Measurements from ENCODE around the gene C1orf50. TPM values are rescaled to one million over a fixed set of nuclear protein-coding genes. Genes with fewer than 3 reads are reported as not detected.

Gene C1orf50
- total and polyA plus RNA-seq, 2 of the 4 experiments (the other 2 are of a cell fraction): 2.0 to 6.0 TPM

DNA sequence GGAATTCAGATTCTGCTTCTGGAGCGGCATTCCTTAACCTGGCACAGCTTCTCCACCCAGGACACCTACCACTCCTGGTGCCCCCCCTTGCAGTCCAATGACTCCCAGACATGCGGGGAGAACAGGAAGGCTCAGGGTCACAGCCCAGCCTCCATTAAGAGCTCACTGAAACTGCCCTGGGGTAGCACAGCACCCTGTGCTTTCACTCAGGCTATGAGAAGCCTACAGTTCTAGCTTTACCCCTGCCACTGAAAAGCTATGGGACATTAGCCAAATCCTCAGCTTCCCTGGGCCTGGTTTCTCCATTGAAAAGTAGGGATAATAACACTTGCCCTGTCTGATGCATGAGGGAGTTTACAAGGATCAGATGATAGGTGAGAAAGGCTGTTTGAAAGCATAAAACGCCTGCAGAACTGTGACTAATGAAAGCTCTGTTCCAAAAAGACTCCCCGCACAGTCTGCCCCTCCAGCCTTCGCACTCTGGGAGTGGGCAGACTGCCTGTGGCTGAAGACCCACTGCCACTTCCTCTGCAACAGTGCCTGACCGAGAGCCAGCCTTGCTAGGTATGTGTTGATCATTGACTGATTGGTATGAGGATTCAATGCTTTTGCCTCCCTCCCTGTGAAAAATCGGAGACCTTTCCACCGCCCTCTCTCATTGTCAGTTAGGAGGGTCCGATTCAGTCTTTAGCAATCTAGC, 24.3 kb upstream of the C1orf50 start:
- Histone ChIP-seq H3K4ac (ENCODE audit: low read depth, low read length) (no peak overlapping the region), H3K79me1 (ENCODE audit: low read depth in 1 of 2, low read length in 2 of 2) (peaks cover 0 to 5% of the 10 kb centered on the region in 2 experiments; a peak in 1 of 4 replicates), H3K27me3 (ENCODE audit: control insufficient read depth, insufficient read depth, low read length) (no peaks in the 10 kb centered on the region; the same call in 1 of the 2 replicates), H3K4me1 (ENCODE audit: control insufficient read depth, insufficient read depth, low read length) (no peaks in the 10 kb centered on the region), H4K91ac (ENCODE audit: insufficient read depth, low read depth, low read length) (no peak overlapping the region), H3K4me3 (ENCODE audit: insufficient read depth, low read depth, low read length) (no peak overlapping the region), H2BK15ac (ENCODE audit: low read depth, low read length) (no peak overlapping the region), H3K9me1 (ENCODE audit: insufficient read depth, low read length) (peaks cover 5% of the 10 kb centered on the region; the same call in 1 of the 2 replicates), H2AK9ac (replicated peaks; ENCODE audit: low read depth, low read length, poor library complexity) (no peak overlapping the region), H2BK120ac (ENCODE audit: low read depth, low read length) (no peak overlapping the region), H3K18ac (ENCODE audit: low read depth, low read length) (no peak overlapping the region), H3K14ac (replicated peaks; ENCODE audit: low read depth, low read length) (no peak overlapping the region), H4K20me1 (ENCODE audit: insufficient read depth, low read length) (peaks cover 18% of the 10 kb centered on the region), H2AFZ (replicated peaks; ENCODE audit: low read length, poor library complexity) (no peak overlapping the region), H3K9ac (ENCODE audit: low read depth, low read length) (no peak overlapping the region), H3K4me2 (ENCODE audit: low read depth, low read length) (no peak overlapping the region), H2BK5ac (ENCODE audit: low read depth, low read length, poor library complexity, severe bottlenecking) (no peak overlapping the region), H3K36me3 (ENCODE audit: control insufficient read depth, insufficient read depth, low read length) (peaks cover 22% of the 10 kb centered on the region), H4K8ac (ENCODE audit: low read depth in 2 of 2, low read length in 2 of 2) (no peak overlapping the region), H3K9me3 (ENCODE audit: control insufficient read depth, insufficient read depth, low read length) (no peaks in the 10 kb centered on the region), H3K56ac (ENCODE audit: extremely low read depth, insufficient read depth, low read length) (no peak overlapping the region), H3K23ac (ENCODE audit: low read depth, low read length) (no peak overlapping the region), H4K5ac (ENCODE audit: low read depth, low read length) (no peak overlapping the region), H2BK20ac (ENCODE audit: low read depth, low read length) (no peak overlapping the region), H3K27ac (ENCODE audit: insufficient read depth, low read length) (no peak overlapping the region), H2AK5ac (ENCODE audit: low read depth, low read length) (no peak overlapping the region)
- no peak for DNase-seq
- ChIA-PET POLR2A (ENCODE audit: unreplicated experiment) (no interaction called here), CTCF (interaction anchor here (1.5 kb wide), 1 partner anchor 164 kb away, joined by 4 read pairs; no protein-coding TSS in a partner anchor)
- no peak for ATAC-seq (ENCODE audit: low read depth)
- dilution Hi-C loops (cut with HindIII; ENCODE audit: low sequenced_read_pairs, unreplicated experiment): no loop called here
- in situ Hi-C loops (cut with MboI; ENCODE audit: low sequenced_read_pairs): no loop called here
- no peak for TF ChIP-seq FOS (IDR thresholded peaks at IDR 0.05; ENCODE audit: low read depth, low read length)
- WGBS, 2 experiments (ENCODE audit: extremely low coverage in 2 of 2, insufficient read length in 1 of 2): 100% methylated on average over 1 of the region's 9 CpGs; no CpG with 5 or more reads in 1 of the 2 experiments
- intact Hi-C loops (cut with micrococcal nuclease): no loop called here
- no TSS peak for BruUV-seq (replicated peaks)
